ENCODE results near the gene POLDIP3. TPM values are rescaled to one million over a fixed set of nuclear protein-coding genes. Genes with fewer than 3 reads are reported as not detected.

The POLDIP3 gene
- total RNA-seq, 1 donor from 2014 or later = 35.2 TPM

DNA sequence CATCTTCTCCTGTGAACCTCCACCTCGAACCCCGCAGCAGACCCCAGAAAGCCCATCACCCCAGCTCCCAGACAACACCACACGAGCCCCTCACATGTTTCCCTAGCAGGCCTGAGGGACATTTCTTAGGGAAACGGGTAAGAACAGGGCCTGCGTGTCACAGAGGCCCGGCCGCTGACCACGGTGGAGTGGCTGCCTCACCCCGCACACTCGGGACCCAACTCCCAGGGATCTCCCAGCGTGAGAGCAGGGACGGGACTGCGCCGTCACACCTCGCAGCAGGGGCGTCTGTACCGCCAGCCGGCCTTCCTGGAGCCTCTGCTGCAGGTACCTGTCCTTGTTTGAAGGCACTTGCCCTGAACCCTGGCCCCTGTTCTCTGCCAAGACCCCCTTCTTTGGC, 15.5 kb upstream of the POLDIP3 start:
- no peak for DNase-seq
- Histone ChIP-seq H3K9me3 (replicated peaks) (no peaks in the 10 kb centered on the region), H3K4me3 (no peak overlapping the region)

DNA sequence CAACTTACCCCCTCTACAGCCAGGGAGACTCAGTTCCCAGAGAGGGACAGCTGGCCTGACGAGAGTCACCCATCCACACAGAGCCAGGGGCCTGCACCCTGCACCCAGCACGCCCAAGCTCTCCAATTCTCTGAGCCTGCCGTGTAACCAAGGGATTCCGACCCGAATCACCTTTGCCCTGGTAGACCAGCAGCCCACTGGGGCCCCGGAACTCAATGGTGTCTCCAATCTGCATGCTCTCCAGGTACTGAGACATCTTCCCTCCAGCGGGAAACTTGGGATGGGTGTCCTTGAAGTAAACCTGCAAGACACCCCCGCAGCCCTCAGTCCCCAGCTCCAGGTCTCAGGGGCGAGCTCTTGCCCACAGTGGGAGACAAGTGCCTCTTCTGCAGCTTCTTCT, 13.3 kb upstream of the POLDIP3 start:
- no peak overlapping the region for H3K27ac ChIP-seq (replicated peaks)
- intact Hi-C loops (cut with micrococcal nuclease) = no loop called here
- TF ChIP-seq, protein P1, sequence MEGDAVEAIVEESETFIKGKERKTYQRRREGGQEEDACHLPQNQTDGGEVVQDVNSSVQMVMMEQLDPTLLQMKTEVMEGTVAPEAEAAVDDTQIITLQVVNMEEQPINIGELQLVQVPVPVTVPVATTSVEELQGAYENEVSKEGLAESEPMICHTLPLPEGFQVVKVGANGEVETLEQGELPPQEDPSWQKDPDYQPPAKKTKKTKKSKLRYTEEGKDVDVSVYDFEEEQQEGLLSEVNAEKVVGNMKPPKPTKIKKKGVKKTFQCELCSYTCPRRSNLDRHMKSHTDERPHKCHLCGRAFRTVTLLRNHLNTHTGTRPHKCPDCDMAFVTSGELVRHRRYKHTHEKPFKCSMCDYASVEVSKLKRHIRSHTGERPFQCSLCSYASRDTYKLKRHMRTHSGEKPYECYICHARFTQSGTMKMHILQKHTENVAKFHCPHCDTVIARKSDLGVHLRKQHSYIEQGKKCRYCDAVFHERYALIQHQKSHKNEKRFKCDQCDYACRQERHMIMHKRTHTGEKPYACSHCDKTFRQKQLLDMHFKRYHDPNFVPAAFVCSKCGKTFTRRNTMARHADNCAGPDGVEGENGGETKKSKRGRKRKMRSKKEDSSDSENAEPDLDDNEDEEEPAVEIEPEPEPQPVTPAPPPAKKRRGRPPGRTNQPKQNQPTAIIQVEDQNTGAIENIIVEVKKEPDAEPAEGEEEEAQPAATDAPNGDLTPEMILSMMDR (IDR thresholded peaks at IDR 0.05; ENCODE audit: borderline replicate concordance) = no peak
- no peak overlapping the region for H3K4me3 ChIP-seq
- no peaks in the 10 kb centered on the region for H3K9me3 ChIP-seq (replicated peaks)
- DNase-seq = no peak
- H3K27me3 ChIP-seq (ENCODE audit: low read depth) = no peaks in the 10 kb centered on the region
- H3K4me1 ChIP-seq = peaks cover 37% of the 10 kb centered on the region
- peaks cover 97% of the 10 kb centered on the region for H3K36me3 ChIP-seq

More for the DNA sequence above, 15.5 kb upstream of the POLDIP3 start:
- Histone ChIP-seq H3K36me3 (peaks cover 100% of the 10 kb centered on the region), H3K27me3 (ENCODE audit: low read depth) (no peaks in the 10 kb centered on the region), H3K4me1 (peaks cover 22% of the 10 kb centered on the region), H3K27ac (replicated peaks) (no peak overlapping the region)
- intact Hi-C loops (cut with micrococcal nuclease) = no loop called here
- TF ChIP-seq, protein P1 (IDR thresholded peaks at IDR 0.05; ENCODE audit: borderline replicate concordance) = no peak

DNA sequence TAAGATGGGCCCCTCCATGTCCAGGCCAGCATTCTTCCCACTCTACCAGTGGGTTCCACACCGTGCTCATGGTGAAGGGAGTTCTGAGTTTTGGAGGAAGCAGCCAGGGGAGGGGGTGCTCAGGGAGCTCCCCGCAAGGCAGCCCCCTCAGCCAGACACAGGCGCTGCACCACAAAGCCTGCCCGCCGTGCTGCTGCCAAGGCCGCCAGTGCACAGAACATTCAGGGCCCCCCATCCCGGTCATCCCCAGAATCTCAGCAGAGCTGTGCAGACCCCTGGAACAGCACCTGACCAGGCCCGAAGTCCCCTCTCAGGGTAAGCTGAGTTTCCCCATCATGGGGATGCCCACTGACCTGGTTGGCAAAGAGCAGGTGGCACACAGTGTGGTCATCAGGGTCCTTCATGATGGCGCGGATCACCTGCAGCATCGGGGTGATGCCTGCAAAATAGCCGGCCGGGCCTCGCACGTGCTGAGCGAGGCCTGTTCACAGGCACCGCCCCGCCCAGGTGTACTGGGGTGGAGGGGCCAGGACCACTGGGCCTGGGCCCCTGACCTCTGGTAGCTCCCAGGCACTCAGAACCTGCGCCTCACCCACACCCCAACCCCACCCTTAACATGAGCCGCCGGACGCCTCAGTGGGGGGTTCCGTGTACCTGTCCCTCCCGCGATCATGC, 12.4 kb upstream of the POLDIP3 start:
- Histone ChIP-seq H3K9me3 (replicated peaks) (no peaks in the 10 kb centered on the region), H3K4me1 (peaks cover 38% of the 10 kb centered on the region), H3K27me3 (ENCODE audit: low read depth) (no peaks in the 10 kb centered on the region), H3K36me3 (peaks cover 97% of the 10 kb centered on the region), H3K27ac (replicated peaks) (no peak overlapping the region), H3K4me3 (no peak overlapping the region)
- no peak for DNase-seq
- intact Hi-C loops (cut with micrococcal nuclease) = no loop called here
- TF ChIP-seq, protein P1 (IDR thresholded peaks at IDR 0.05; ENCODE audit: borderline replicate concordance) = no peak

DNA sequence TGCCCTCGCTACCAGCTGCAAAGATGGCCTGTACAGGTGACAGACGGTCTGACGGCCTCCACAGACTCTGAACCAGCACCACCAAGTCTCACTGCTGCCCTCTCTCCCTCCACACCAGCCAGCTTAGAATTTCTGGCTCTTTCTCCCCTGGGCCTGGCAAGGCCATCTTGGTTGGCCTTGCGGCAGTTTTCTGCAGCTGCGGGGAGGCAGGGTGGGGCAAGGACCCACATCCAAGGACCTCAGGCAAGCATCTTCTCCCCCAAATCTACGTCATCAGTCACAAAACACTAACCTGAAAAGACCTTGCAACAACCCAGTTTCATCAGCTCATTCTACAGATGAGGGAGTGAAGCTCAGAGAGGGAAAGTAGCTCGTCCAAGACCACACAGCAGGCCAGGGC, 11.7 kb upstream of the POLDIP3 start:
- H3K27me3 ChIP-seq (ENCODE audit: low read depth) = no peaks in the 10 kb centered on the region
- TF ChIP-seq, protein P1 (IDR thresholded peaks at IDR 0.05; ENCODE audit: borderline replicate concordance) = no peak
- DNase-seq = no peak
- H3K4me3 ChIP-seq = no peak overlapping the region
- H3K9me3 ChIP-seq (replicated peaks) = no peaks in the 10 kb centered on the region
- peaks cover 91% of the 10 kb centered on the region for H3K36me3 ChIP-seq
- no peak overlapping the region for H3K27ac ChIP-seq (replicated peaks)
- peaks cover 38% of the 10 kb centered on the region for H3K4me1 ChIP-seq
- intact Hi-C loops (cut with micrococcal nuclease) = no loop called here

DNA sequence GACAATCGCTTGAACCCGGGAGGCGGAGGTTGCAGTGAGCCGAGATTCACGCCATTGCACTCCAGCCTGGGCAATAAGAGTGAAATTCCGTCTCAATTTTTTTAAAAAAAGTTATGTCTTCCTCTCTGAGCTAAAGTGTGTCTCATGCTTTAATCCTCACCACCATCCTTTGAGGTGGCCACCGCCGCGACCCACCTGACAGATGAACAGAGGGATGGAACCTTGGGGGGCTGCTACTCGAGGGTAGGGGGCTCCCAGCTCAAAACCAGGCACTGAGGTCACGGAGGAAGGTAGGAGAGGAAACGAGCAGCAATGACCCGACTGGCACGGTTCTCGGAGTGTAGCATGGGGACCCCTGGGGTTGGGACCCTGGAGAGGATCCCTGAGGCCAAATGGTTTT, 10.7 kb upstream of the POLDIP3 start:
- DNase-seq = no peak
- peaks cover 36% of the 10 kb centered on the region for H3K4me1 ChIP-seq
- no peak overlapping the region for H3K4me3 ChIP-seq
- TF ChIP-seq, protein P1 (IDR thresholded peaks at IDR 0.05; ENCODE audit: borderline replicate concordance) = no peak
- H3K9me3 ChIP-seq (replicated peaks) = no peaks in the 10 kb centered on the region
- intact Hi-C loops (cut with micrococcal nuclease) = no loop called here
- no peak overlapping the region for H3K27ac ChIP-seq (replicated peaks)
- no peaks in the 10 kb centered on the region for H3K27me3 ChIP-seq (ENCODE audit: low read depth)
- peaks cover 81% of the 10 kb centered on the region for H3K36me3 ChIP-seq

Measured in left ventricle myocardium inferior (tissue), 1 donor.